ENCODE results near the gene MSMP. TPM values are rescaled to one million over a fixed set of nuclear protein-coding genes. Genes with fewer than 3 reads are reported as not detected.

Gene MSMP
- total and polyA plus RNA-seq, 9 of the 15 experiments (the other 6 are each of a cell fraction or from before 2014, with no cell fraction given), result 0.60 TPM; not detected in 8

DNA sequence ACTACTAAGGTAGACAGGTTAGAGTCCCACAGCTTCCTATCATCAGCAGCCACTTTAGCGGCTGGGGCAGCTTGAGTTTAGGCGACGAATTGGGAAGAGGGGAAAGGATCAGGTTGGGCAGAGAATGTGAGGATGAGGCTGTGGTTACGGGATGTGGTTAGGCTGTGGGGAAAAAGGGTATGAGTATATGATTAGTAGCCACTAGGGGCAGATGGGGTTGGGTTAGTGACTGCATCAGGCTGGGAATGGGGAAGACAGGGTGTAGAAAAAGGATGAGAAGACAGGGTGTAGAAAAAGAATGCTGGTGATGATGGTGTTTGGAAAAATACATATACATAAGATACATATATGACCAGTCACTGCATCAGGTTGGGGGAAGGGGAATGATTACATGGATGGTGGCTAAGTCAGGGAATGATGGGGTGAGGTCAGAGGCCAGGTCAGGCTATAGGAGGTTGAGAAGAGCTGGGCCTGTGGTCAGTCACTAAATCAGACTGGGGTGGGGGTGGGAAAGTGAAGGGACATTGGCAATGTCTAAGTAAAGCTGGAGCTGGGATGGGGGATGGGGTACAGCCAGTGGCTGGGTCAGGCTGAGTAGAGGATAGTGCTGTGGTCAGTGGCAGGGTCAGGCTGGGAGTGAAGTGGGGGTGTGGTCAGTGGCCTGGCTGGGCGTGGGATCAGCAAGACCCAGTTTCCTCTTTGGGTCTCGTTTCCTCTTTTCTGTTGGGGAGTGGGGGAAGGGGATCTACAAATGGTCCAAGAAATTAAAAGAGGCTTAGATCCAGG is 24.2 kb downstream of the MSMP start (continued):
- TF ChIP-seq, protein P1, sequence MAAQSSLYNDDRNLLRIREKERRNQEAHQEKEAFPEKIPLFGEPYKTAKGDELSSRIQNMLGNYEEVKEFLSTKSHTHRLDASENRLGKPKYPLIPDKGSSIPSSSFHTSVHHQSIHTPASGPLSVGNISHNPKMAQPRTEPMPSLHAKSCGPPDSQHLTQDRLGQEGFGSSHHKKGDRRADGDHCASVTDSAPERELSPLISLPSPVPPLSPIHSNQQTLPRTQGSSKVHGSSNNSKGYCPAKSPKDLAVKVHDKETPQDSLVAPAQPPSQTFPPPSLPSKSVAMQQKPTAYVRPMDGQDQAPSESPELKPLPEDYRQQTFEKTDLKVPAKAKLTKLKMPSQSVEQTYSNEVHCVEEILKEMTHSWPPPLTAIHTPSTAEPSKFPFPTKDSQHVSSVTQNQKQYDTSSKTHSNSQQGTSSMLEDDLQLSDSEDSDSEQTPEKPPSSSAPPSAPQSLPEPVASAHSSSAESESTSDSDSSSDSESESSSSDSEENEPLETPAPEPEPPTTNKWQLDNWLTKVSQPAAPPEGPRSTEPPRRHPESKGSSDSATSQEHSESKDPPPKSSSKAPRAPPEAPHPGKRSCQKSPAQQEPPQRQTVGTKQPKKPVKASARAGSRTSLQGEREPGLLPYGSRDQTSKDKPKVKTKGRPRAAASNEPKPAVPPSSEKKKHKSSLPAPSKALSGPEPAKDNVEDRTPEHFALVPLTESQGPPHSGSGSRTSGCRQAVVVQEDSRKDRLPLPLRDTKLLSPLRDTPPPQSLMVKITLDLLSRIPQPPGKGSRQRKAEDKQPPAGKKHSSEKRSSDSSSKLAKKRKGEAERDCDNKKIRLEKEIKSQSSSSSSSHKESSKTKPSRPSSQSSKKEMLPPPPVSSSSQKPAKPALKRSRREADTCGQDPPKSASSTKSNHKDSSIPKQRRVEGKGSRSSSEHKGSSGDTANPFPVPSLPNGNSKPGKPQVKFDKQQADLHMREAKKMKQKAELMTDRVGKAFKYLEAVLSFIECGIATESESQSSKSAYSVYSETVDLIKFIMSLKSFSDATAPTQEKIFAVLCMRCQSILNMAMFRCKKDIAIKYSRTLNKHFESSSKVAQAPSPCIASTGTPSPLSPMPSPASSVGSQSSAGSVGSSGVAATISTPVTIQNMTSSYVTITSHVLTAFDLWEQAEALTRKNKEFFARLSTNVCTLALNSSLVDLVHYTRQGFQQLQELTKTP (IDR thresholded peaks at IDR 0.05; ENCODE audit: low read depth in 1 of 2, partially characterized antibody in 2 of 2), result peak in 1 of 2 experiments; percentile 30
- TF ChIP-seq ARID2 (IDR thresholded peaks at IDR 0.05) (0 out of 2 replicates have a peak, but pooled peaks have one; percentile 7), ARID1B (IDR thresholded peaks at IDR 0.05) (0 out of 2 replicates have a peak, but pooled peaks have one; percentile 58), ZNF165 (CRISPR knock-in tag; IDR thresholded peaks at IDR 0.05; ENCODE audit: borderline replicate concordance) (no peak), BRD9 (IDR thresholded peaks at IDR 0.05; ENCODE audit: low read depth, partially characterized antibody) (no peak), ZNF717 (CRISPR knock-in tag; IDR thresholded peaks at IDR 0.05) (no peak), MYC (IDR thresholded peaks at IDR 0.05; ENCODE audit: low read depth, low read length) (no peak), MYC (CRISPR knock-in tag; IDR thresholded peaks at IDR 0.05; ENCODE audit: borderline replicate concordance, low read depth) (no peak), ZBTB17 (CRISPR knock-in tag; IDR thresholded peaks at IDR 0.05) (0 out of 2 replicates have a peak, but pooled peaks have one; percentile 24), POLR2B (IDR thresholded peaks at IDR 0.05; ENCODE audit: low read depth, partially characterized antibody) (peak; percentile 8), CHD1 (IDR thresholded peaks at IDR 0.05; ENCODE audit: low read length) (no peak), TCF3 (CRISPR knock-in tag; IDR thresholded peaks at IDR 0.05) (peak; percentile 39; the same call in 1 of the 2 replicates), SMARCA5 (IDR thresholded peaks at IDR 0.05) (no peak), XRCC5 (IDR thresholded peaks at IDR 0.05; ENCODE audit: low read depth, low read length) (no peak)
- TF ChIP-seq, protein P2, sequence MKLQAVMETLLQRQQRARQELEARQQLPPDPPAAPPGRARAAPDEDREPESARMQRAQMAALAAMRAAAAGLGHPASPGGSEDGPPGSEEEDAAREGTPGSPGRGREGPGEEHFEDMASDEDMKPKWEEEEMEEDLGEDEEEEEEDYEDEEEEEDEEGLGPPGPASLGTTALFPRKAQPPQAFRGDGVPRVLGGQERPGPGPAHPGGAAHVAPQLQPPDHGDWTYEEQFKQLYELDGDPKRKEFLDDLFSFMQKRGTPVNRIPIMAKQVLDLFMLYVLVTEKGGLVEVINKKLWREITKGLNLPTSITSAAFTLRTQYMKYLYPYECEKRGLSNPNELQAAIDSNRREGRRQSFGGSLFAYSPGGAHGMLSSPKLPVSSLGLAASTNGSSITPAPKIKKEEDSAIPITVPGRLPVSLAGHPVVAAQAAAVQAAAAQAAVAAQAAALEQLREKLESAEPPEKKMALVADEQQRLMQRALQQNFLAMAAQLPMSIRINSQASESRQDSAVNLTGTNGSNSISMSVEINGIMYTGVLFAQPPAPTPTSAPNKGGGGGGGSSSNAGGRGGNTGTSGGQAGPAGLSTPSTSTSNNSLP (IDR thresholded peaks at IDR 0.05; ENCODE audit: borderline replicate concordance, low read depth, low read length), result no peak
- TF ChIP-seq, protein P3, sequence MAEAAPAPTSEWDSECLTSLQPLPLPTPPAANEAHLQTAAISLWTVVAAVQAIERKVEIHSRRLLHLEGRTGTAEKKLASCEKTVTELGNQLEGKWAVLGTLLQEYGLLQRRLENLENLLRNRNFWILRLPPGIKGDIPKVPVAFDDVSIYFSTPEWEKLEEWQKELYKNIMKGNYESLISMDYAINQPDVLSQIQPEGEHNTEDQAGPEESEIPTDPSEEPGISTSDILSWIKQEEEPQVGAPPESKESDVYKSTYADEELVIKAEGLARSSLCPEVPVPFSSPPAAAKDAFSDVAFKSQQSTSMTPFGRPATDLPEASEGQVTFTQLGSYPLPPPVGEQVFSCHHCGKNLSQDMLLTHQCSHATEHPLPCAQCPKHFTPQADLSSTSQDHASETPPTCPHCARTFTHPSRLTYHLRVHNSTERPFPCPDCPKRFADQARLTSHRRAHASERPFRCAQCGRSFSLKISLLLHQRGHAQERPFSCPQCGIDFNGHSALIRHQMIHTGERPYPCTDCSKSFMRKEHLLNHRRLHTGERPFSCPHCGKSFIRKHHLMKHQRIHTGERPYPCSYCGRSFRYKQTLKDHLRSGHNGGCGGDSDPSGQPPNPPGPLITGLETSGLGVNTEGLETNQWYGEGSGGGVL (CRISPR knock-in tag; IDR thresholded peaks at IDR 0.05), result no peak
- TF ChIP-seq, protein P4, sequence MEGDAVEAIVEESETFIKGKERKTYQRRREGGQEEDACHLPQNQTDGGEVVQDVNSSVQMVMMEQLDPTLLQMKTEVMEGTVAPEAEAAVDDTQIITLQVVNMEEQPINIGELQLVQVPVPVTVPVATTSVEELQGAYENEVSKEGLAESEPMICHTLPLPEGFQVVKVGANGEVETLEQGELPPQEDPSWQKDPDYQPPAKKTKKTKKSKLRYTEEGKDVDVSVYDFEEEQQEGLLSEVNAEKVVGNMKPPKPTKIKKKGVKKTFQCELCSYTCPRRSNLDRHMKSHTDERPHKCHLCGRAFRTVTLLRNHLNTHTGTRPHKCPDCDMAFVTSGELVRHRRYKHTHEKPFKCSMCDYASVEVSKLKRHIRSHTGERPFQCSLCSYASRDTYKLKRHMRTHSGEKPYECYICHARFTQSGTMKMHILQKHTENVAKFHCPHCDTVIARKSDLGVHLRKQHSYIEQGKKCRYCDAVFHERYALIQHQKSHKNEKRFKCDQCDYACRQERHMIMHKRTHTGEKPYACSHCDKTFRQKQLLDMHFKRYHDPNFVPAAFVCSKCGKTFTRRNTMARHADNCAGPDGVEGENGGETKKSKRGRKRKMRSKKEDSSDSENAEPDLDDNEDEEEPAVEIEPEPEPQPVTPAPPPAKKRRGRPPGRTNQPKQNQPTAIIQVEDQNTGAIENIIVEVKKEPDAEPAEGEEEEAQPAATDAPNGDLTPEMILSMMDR (IDR thresholded peaks at IDR 0.05 in 2 of 3, conservative IDR thresholded peaks at IDR 0.05 in 1 of 3; ENCODE audit: insufficient read depth in 2 of 3, low read depth in 1 of 3, low read length in 3 of 3), result peak; percentile 56 to 67 (median 64)

Measured in K562 (cell line).